NCI-H774 (cell line): ENCODE data around the gene LILRB2.
"Not testable (repeated sequence)": the region's sequence is repeated elsewhere in the genome, so short reads cannot be mapped to it uniquely, and the experiment has no call there.

Experiments
- DNase-seq: peaks from one replicate; lab custom pipeline; 2025; lab: John Stamatoyannopoulos, UW

Gene LILRB2

DNA sequence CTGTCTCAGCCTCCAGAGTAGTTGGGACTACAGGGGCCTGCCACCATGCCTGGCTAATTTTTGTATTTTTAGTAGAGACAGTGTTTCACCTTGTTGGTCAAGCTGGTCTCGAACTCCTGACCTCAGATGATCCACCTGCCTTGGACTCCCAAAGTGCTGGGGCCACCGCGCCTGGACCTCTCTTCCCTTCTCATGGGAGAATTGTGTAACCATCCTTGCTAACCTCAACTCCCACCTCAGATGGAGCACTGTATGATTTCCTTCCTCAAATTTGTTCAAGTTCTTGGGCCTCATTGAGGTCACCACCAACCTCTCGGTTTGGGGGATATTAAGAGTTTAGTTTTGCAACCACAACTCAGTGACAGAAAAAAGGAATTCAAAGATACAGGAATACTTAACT, 21.3 kb upstream of the LILRB2 start:
- DNase-seq: no peak

GRCh38 chr19:54299515-54299914, 18.6 kb upstream of the LILRB2 start:
- DNase-seq: no peak

DNA sequence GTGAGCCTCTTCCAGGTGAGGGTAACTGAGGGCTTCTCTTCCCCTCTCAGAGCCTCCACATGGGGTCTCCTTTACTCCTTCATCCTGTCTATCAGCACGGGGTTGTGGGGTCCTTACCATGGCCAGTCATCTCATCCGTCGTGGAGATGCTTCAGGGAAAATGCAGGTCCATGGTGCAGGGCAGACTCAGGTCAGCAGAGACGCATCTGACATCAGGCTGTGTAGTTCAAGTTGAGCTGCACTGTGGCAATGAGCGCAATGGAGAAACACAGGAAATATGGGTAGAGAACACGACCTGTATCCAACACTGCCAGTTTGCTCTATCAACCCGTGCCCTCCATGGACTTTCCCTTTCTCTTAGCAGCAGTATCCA, 18.2 kb upstream of the LILRB2 start:
- no peak for DNase-seq

DNA sequence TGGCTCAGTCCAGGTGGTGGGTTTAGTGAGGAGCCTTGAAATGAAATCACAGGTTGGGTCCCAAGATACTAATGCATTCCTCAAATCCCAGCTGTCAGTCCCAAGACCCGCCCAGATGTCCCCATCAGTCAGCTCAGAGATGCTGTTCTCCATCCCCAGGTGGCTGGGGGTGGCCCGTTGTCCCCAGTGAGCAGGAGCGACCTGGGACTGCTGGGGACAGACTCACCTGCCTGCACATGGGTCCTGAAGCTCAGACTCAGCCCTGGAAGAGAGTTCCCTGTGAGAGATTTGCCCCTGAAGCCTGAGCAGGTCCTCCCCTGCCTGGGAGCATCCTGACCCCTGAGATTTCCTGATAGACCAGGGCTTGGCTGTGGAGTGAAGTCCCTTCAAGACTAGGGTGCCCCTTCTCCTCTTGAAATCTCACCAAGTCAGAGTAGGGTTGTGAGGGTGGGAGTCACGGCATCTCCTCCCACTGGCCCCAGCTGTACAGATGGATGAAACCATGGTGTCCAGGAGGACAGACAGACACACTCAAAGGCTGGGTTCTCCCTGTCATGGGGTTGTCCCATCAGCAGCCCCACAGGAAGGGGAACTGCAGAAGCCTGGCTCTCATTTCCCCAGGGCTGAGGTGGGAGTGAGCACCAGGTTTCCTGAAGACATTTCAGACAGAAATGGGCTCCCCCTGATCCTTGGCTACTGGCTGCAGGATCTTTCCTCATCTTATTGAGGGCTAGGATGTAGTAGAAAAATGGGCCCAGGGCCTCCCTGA, 17.6 kb upstream of the LILRB2 start:
- DNase-seq: no peak

- DNase-seq: no peak
Measured at GRCh38 chr19:54297759-54298305, 16.9 kb upstream of the LILRB2 start.

GRCh38 chr19:54294539-54294938, 13.6 kb upstream of the LILRB2 start:
- DNase-seq: no peak

DNA sequence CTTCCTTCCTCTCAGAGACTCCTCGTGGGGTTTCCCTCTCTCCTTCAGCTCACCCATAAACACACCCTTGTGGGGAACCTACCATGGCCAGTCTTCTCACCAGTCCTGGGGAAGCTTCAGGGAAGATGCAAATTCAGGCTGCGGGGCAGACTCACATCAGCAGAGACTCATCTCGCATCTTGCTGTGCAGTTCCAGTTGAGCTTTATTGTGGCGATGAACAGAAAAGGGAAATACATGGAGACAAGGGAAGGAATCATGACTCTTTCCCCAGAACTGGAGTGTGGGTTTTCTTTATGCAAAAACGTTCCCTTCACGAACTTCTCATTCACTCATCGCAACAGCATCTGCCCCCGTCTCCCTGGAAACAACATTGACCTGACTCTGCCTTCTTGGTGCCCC, 8.2 kb upstream of the LILRB2 start:
- not testable (repeated sequence) for DNase-seq

DNA sequence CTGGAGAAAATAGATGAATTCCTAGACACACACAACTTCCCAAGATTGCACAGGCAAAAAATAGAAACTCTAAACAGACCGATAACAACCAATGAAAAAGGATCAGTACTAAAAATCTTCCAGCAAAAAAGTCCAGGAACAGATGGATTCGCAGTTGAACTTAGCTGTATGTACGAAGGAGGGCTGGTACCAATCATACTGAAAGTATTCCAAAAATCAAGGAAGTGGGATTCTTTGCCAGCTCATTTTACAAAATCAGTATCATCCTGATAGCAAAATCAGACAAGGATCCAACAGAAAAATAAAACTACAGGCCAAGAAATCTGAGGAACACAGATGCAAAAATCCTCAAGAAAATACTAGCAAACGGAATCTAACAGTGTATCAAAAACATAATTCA, 6.5 kb upstream of the LILRB2 start:
- no peak for DNase-seq

GRCh38 chr19:54286283-54286682, 5.4 kb upstream of the LILRB2 start:
- not testable (repeated sequence) for DNase-seq

- DNase-seq: not testable (repeated sequence)
Measured at GRCh38 chr19:54285427-54286056, 4.6 kb upstream of the LILRB2 start.

DNA sequence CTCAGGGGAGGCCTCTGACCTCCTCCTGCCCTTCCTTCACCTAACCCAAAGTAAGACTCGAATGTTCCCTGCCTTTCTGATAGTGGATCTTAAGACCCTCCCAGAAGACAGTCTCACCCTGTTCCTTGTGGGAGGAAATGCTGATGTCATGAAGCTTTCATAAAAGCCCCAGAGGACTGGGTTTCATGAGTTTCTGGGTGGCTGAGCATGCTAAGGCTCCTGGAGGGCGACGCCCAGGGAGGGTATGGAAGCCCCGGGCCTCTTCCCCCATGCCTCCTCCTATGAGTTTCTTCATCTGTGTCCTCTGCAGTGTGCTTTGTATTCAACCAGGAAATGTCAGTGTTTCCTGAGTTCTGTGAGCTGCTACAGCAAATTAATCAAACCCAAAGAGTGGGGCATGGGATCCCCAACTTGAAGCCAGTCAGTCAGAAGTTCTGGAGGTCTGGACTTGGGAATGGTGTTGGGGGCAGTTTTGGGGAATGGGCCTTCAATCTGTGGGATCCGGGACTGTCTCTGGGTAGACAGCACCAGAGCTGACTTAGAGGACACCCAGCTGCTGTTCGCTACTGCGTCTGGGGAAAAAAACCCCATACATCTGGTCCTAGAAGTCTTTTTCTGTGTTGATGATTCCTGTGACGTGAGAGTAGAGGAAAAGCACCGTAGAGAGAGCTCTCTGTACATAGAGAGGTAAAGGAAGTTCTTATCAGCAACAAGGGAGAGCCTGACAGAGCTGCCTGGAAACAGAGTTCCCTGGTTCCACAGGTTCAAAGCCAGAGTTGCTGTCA, 2.0 kb upstream of the LILRB2 start:
- DNase-seq: no peak

GRCh38 chr19:54281729-54282075, 792 bp upstream of the LILRB2 start:
- not testable (repeated sequence) for DNase-seq

DNA sequence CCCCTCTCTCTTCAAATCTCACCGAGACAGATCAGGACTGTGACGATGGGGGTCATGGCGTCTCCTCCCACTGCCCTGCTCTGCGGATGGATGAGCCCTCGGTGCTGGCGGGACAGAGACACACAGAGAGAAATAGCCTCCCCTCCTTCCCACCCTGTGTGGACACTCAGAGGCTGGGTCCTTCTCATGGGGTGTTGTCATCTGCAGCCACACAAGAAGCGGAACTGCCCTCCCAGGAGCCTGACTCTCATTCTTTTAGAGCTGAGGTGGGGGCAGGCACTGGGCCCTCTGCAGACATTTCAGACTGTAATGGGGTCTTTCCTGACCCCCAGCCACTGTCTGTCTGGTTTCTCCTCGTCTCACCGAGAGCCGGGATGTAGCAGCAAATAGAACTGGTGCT, 469 bp downstream of the LILRB2 start:
- not testable (repeated sequence) for DNase-seq

- not testable (repeated sequence) for DNase-seq
Measured at GRCh38 chr19:54280025-54280424, 885 bp downstream of the LILRB2 start.

GRCh38 chr19:54279406-54279962, 1.4 kb downstream of the LILRB2 start:
- DNase-seq: no peak

GRCh38 chr19:54278571-54279195, 2.2 kb downstream of the LILRB2 start:
- DNase-seq: not testable (repeated sequence)

DNA sequence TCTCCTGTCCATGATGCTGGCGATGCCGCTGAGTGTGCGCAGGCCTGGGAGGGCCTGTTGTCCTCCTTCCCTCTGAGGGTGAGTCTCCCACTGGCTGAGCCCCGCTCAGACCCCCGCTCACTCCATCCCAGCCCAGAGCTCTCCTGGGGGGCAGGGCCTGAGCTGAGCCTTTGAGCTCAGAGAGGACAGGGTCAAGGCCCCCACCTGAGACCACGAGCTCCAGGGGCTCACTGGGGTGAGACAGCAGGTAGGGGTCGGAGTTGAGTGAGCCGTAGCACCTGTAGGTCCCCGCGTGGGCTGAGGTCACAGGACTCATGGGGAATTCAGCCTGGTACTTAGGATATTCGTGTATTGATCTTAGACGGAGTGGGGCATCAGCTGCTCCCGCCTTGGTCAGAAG, 2.9 kb downstream of the LILRB2 start:
- not testable (repeated sequence) for DNase-seq

GRCh38 chr19:54277111-54277615, 3.7 kb downstream of the LILRB2 start:
- not testable (repeated sequence) for DNase-seq

- no peak for DNase-seq
Measured at GRCh38 chr19:54275951-54276350, 5.0 kb downstream of the LILRB2 start.

GRCh38 chr19:54274516-54274915, 6.4 kb downstream of the LILRB2 start:
- DNase-seq: not testable (repeated sequence)

DNA sequence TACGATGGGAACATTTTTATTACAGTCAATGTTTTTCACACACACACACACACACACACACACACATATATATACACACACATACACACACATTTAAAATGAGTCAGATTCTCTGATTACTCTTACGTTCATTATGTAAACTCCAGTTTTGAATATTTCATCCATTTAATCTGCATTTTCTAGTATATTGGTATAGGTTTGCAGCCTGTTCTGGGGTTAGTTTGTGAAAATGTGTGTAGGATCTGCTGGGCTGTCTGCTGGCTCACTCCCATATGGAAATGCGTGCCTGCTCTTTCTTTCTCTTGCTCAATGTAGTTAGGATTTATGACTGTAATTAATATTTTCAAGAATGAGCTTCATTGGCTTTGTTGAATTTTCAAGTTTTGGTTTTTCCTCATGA, 7.1 kb downstream of the LILRB2 start:
- no peak for DNase-seq

DNA sequence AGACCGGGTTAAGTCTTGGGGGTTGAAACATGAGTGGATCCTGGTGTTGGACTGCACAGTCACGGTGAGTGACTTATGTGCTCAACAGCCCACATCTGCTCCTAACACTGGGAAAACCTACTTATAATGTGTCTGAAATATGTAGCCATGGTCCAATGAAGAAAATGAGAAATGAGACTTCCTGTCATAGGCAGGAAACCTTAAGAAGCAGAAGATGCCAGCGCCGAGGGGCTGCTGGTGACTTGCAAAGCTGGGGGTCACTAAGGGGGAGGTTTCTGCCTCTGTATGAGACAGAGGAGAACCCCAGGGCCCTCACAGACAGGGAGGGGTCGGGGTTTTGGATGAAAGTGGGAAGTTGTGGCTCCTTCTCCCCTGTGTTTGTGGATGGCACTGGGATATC, 8.7 kb downstream of the LILRB2 start:
- not testable (repeated sequence) for DNase-seq
